B cell (primary cell): ENCODE data around the gene MCEMP1. TPM values are rescaled to one million over a fixed set of nuclear protein-coding genes. Genes with fewer than 3 reads are reported as not detected.

Source experiments
- ATAC-seq: fragments of 200-7000 bp; cut with Tn5 transposase; one replicate; pipeline ENCODE4 v1.10.0; 2021; ENCODE audit warnings: low read depth, mild to moderate bottlenecking, moderate number of reproducible peaks, moderate library complexity
- CTCF ChIA-PET: fragments of 350-600 bp; sonication (Branson Sonifier 250); formaldehyde crosslinking; loops from one replicate; lab custom pipeline; 2021; ENCODE audit warnings: antibody characterized with exemption, inconsistent platforms; lab: Charles Lee
- POLR2A ChIA-PET: fragments of 350-600 bp; sonication (Branson Sonifier 250); formaldehyde crosslinking; loops from one replicate; lab custom pipeline; 2021; ENCODE audit warnings: antibody characterized with exemption; lab: Charles Lee
- DNase-seq: peaks from one replicate; pipeline ENCODE4 v3.0.0; 2013
- H2AFZ ChIP-seq: 2 replicates; pipeline ENCODE4 v1.6.1; 2012; ENCODE audit warnings: mild to moderate bottlenecking, low read depth, low read length; ENCODE audit not compliant: insufficient read depth, poor library complexity, severe bottlenecking
- H3K27ac ChIP-seq, 2 donors: 1 replicate in 1 of 2; 2 replicates in 1 of 2; pipeline ENCODE4 v1.5.1; 2012 to 2013; ENCODE audit warnings: low read length in 2 of 2, mild to moderate bottlenecking in 2 of 2, moderate library complexity in 1 of 2
- H3K27me3 ChIP-seq, 4 experiments: fragments of 200-600 bp in 1 of 4; sonication (generic) in 1 of 4; replicated peaks in 1 of 4; 1 replicate in 2 of 4; 2 replicates in 2 of 4; pipeline versions ENCODE4 v1.6.1 to v1.7.0; 2013 to 2016; ENCODE audit warnings: low read length in 3 of 4, mild to moderate bottlenecking in 2 of 4, mixed read lengths in 1 of 4, moderate library complexity in 1 of 4; ENCODE audit not compliant: insufficient read depth in 4 of 4, control insufficient read depth in 3 of 4; ENCODE audit errors: control extremely low read depth in 1 of 4
- H3K36me3 ChIP-seq, 2 experiments: replicated peaks in 1 of 2; 1 replicate in 1 of 2; 2 replicates in 1 of 2; pipeline versions ENCODE4 v1.6.1 to v1.7.1; 2013; ENCODE audit warnings: low read length in 1 of 2; ENCODE audit not compliant: insufficient read depth in 2 of 2, control insufficient read depth in 1 of 2; ENCODE audit errors: control extremely low read depth in 1 of 2, extremely low read depth in 1 of 2
- H3K4me1 ChIP-seq, 2 donors: fragments of 200-600 bp in 1 of 2; sonication (generic) in 1 of 2; 1 replicate in 1 of 2; 2 replicates in 1 of 2; pipeline versions ENCODE4 v1.5.1 to v1.6.1; 2013 to 2017; ENCODE audit warnings: low read length in 2 of 2; ENCODE audit not compliant: control insufficient read depth in 2 of 2, insufficient read depth in 2 of 2
- H3K4me2 ChIP-seq: replicated peaks from 2 replicates; pipeline ENCODE3; 2012; ENCODE audit warnings: mild to moderate bottlenecking, low read depth, low read length; ENCODE audit not compliant: poor library complexity, severe bottlenecking
- H3K4me3 ChIP-seq, 5 experiments: fragments of 200-600 bp in 1 of 5; sonication (generic) in 1 of 5; 1 replicate in 3 of 5; 2 replicates in 2 of 5; pipeline versions ENCODE4 v1.5.1 to v1.7.0; 2011 to 2016; ENCODE audit warnings: low read length in 4 of 5, mild to moderate bottlenecking in 4 of 5, low read depth in 2 of 5, control low read depth in 1 of 5, moderate library complexity in 1 of 5; ENCODE audit not compliant: insufficient read depth in 1 of 5; ENCODE audit errors: control extremely low read depth in 1 of 5, extremely low read depth in 1 of 5
- H3K79me2 ChIP-seq: fragments of 200-600 bp; sonication (generic); one replicate; pipeline ENCODE4 v1.6.0; 2016; ENCODE audit warnings: low read length; ENCODE audit not compliant: control insufficient read depth, insufficient read depth
- H3K9ac ChIP-seq: fragments of 200-600 bp; sonication (generic); 2 replicates; pipeline ENCODE4 v1.6.1; 2017; ENCODE audit warnings: mild to moderate bottlenecking, low read length, moderate library complexity
- H3K9me3 ChIP-seq, 3 donors: one replicate each; pipeline versions ENCODE4 v1.6.1 to v1.7.1; 2013; ENCODE audit warnings: low read length in 2 of 3; ENCODE audit not compliant: control insufficient read depth in 2 of 3, insufficient read depth in 1 of 3; ENCODE audit errors: control extremely low read depth in 1 of 3
- H4K20me1 ChIP-seq: 2 replicates; pipeline ENCODE4 v1.6.0; 2012; ENCODE audit warnings: mild to moderate bottlenecking, low read length; ENCODE audit not compliant: insufficient read depth, control insufficient read depth, poor library complexity, severe bottlenecking
- H3K27ac Mint-ChIP-seq: one replicate; pipeline ENCODE4 v1.8.0; 2021; ENCODE audit warnings: mixed read lengths
- H3K27me3 Mint-ChIP-seq: one replicate; pipeline ENCODE4 v1.8.0; 2021; ENCODE audit warnings: mixed read lengths
- H3K4me1 Mint-ChIP-seq: one replicate; pipeline ENCODE4 v1.8.0; 2021; ENCODE audit warnings: mixed read lengths
- H3K4me3 Mint-ChIP-seq: one replicate; pipeline ENCODE4 v1.8.0; 2021; ENCODE audit warnings: mixed read lengths
- H3K9me3 Mint-ChIP-seq: one replicate; pipeline ENCODE4 v1.8.0; 2022; ENCODE audit warnings: mixed read lengths; ENCODE audit not compliant: insufficient read depth
- CTCF ChIP-seq: fragments of 200-600 bp; IDR thresholded peaks from one replicate; pipeline ENCODE4 v1.8.0; 2022; ENCODE audit warnings: antibody characterized with exemption, mild to moderate bottlenecking
- EZH2 ChIP-seq: IDR thresholded peaks from 2 replicates; pipeline ENCODE4 v1.6.1; 2012; ENCODE audit warnings: borderline replicate concordance, low read depth, mild to moderate bottlenecking, moderate library complexity, low read length; ENCODE audit not compliant: insufficient read depth, poor library complexity, severe bottlenecking
- WGBS: methylation state at CpG from one replicate; pipeline ENCODE4 v1.1.5; 2013; ENCODE audit warnings: missing lambda C conversion rate; ENCODE audit not compliant: insufficient coverage; 5-methylcytosine and 5-hydroxymethylcytosine counted together
- intact Hi-C: fragments of 100-400 bp; cut with micrococcal nuclease; formaldehyde crosslinking; loops from one replicate; pipeline ENCODE4 v1.10.0; 2022
- polyA plus RNA-seq: library from polyadenylated mRNA; depleted of rRNA; stranded (reverse); fragments of >200 nt; gene quantifications from 2 replicates; pipeline ENCODE4 v1.2.3, GENCODE V29; 2012
- total RNA-seq, 2 donors: library from RNA; stranded (reverse); fragments of 120-200 nt in 1 of 2; gene quantifications; 1 replicate in 1 of 2; 2 replicates in 1 of 2; pipeline versions ENCODE4 v1.2.3 to v1.2.4, GENCODE V29; 2013 to 2022

Gene MCEMP1
- total and polyA plus RNA-seq, 2 donors (not counting 1 experiment from before 2014, with no cell fraction given): 0.57 TPM; not detected in 1

DNA sequence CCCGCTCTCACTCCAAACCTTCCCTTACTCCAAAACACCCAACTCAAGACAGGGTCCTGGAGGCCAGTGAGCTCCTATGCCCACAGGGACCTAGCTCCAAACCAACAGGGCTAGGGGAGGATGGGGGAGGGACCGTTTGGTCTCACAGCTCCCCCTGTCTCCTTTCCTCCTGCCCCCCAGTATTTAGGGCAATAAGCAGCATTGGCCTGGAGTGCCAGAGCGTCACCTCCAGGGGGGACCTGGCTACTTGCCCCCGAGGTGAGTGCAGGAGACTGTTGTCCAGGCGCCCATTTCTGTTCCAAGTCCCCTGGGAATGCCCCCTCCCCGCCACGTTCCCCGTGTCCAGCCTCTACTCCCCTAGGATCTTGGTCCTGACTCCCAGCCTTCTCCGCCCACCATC lies 7.2 kb upstream of the MCEMP1 start:
- ATAC-seq (no peak), DNase-seq (no peak)
- TF ChIP-seq CTCF (no peak), EZH2 (no peak)
- ChIA-PET CTCF (interaction anchor here (0.6 to 3.0 kb wide), 2 partner anchors 11 to 506 kb away, joined by 3 to 9 read pairs; partner anchors contain the start of gene TRAPPC5), POLR2A (interaction anchor here (0.6 kb wide), 1 partner anchor 9 kb away, joined by 3 read pairs; no protein-coding TSS in a partner anchor)
- Histone ChIP-seq H3K4me2 (no peak overlapping the region), H3K9me3 (peaks cover 0 to 8% (median 0%) of the 10 kb centered on the region in 3 donors), H3K4me3 (no peak overlapping the region), H3K36me3 (no peaks in the 10 kb centered on the region), H3K27me3 (peaks cover 0 to 44% (median 9%) of the 10 kb centered on the region in 4 experiments), H3K79me2 (no peaks in the 10 kb centered on the region), H2AFZ (no peak overlapping the region), H3K4me1 (peaks cover 8% of the 10 kb centered on the region in 2 donors), H3K9ac (no peak overlapping the region), H4K20me1 (no peaks in the 10 kb centered on the region), H3K27ac (no peak overlapping the region)
- WGBS: 54% methylated on average over 8 of the region's 9 CpGs
- peaks cover 42% of the 10 kb centered on the region for H3K27me3 Mint-ChIP-seq
- peaks cover 12% of the 10 kb centered on the region for H3K4me1 Mint-ChIP-seq
- no peaks in the 10 kb centered on the region for H3K9me3 Mint-ChIP-seq
- H3K4me3 Mint-ChIP-seq: no peak overlapping the region
- peak overlapping the region; percentile 12 for H3K27ac Mint-ChIP-seq
- intact Hi-C loops: no loop called here

GRCh38 chr19:7670150-7670783 lies 6.6 kb upstream of the MCEMP1 start:
- Histone ChIP-seq H3K79me2 (no peaks in the 10 kb centered on the region), H3K4me2 (peak overlapping the region; percentile 70), H3K36me3 (no peaks in the 10 kb centered on the region), H3K9ac (peak overlapping the region; percentile 15), H3K4me1 (peaks cover 8% of the 10 kb centered on the region in 2 donors), H3K9me3 (peaks cover 0 to 8% (median 0%) of the 10 kb centered on the region in 3 donors), H3K27ac (no peak overlapping the region), H3K4me3 (peak overlapping the region in 2 of 5 experiments; percentile 21 to 48), H3K27me3 (peaks cover 0 to 44% (median 9%) of the 10 kb centered on the region in 4 experiments), H4K20me1 (no peaks in the 10 kb centered on the region), H2AFZ (peak overlapping the region; percentile 49)
- H3K4me1 Mint-ChIP-seq: peaks cover 12% of the 10 kb centered on the region
- ATAC-seq (peak; percentile 10), DNase-seq (peak; percentile 28)
- no peak overlapping the region for H3K27ac Mint-ChIP-seq
- H3K9me3 Mint-ChIP-seq: no peaks in the 10 kb centered on the region
- WGBS: 6% methylated on average over 41 of the region's 43 CpGs
- TF ChIP-seq EZH2: no peak
- no peak for TF ChIP-seq CTCF
- intact Hi-C loops: no loop called here
- H3K27me3 Mint-ChIP-seq: peaks cover 42% of the 10 kb centered on the region
- CTCF ChIA-PET: interaction anchor here (0.6 to 3.0 kb wide), 3 partner anchors 11 to 506 kb away, joined by 3 to 9 read pairs (median 3); partner anchors contain the start of gene TRAPPC5
- peak overlapping the region; percentile 72 for H3K4me3 Mint-ChIP-seq
- POLR2A ChIA-PET: interaction anchor here (0.6 kb wide), 1 partner anchor 8 kb away, joined by 3 read pairs; no protein-coding TSS in a partner anchor
